ENCODE results near the gene STX12. TPM values are rescaled to one million over a fixed set of nuclear protein-coding genes. Genes with fewer than 3 reads are reported as not detected.

STX12 gene
- total RNA-seq, 1 experiment from 2014 or later: 9.9 TPM

- Histone ChIP-seq H3K56ac (ENCODE audit: insufficient read length, low read depth, low read length) (peak within 1 kb of the TSS; percentile 56), H4K5ac (ENCODE audit: insufficient read length, low read depth, low read length) (peak within 1 kb of the TSS; percentile 99), H2BK20ac (ENCODE audit: low read depth, low read length, poor library complexity, severe bottlenecking) (no peak within 1 kb of the TSS), H3K23ac (ENCODE audit: insufficient read length, low read depth, low read length) (no peak within 1 kb of the TSS), H4K8ac (replicated peaks; ENCODE audit: insufficient read length, low read depth, low read length) (no peak within 1 kb of the TSS), H3K23me2 (ENCODE audit: insufficient read length, low read depth, low read length, poor library complexity, severe bottlenecking) (no peaks in the 10 kb centered on the region), H2BK15ac (ENCODE audit: low read depth, low read length) (peak within 1 kb of the TSS; percentile 87; the same call in 1 of the 2 replicates), H3K9me3 (ENCODE audit: control insufficient read depth, low read depth, low read length) (no peaks in the 10 kb centered on the region), H3T11ph (ENCODE audit: low read length) (no peak within 1 kb of the TSS), H2BK120ac (ENCODE audit: low read depth, low read length, poor library complexity, severe bottlenecking) (peak within 1 kb of the TSS; percentile 95), H3K27me3 (ENCODE audit: insufficient read depth, low read length) (no peaks in the 10 kb centered on the region), H3K4me2 (ENCODE audit: insufficient read depth, insufficient read length, low read length) (peak within 1 kb of the TSS; percentile 97), H2BK12ac (ENCODE audit: insufficient read length, low read depth, low read length) (peak within 1 kb of the TSS; percentile 96), H3K79me1 (ENCODE audit: insufficient read depth, low read depth, low read length, poor library complexity, severe bottlenecking) (peaks cover 6% of the 10 kb centered on the region), H3K4me1 (ENCODE audit: insufficient read depth, low read length) (no peaks in the 10 kb centered on the region), H3K18ac (ENCODE audit: insufficient read length, low read depth, low read length) (peak within 1 kb of the TSS; percentile 98), H4K91ac (ENCODE audit: insufficient read length, low read depth, low read length) (peak within 1 kb of the TSS; percentile 97), H3K14ac (ENCODE audit: insufficient read depth, low read length) (peak within 1 kb of the TSS; percentile 95), H4K20me1 (ENCODE audit: control insufficient read depth, insufficient read depth, insufficient read length) (no peaks in the 10 kb centered on the region), H2AFZ (ENCODE audit: low read length) (no peak within 1 kb of the TSS), H3K27ac (ENCODE audit: insufficient read length, low read depth, low read length) (peak within 1 kb of the TSS; percentile 71), H3K4ac (ENCODE audit: low read depth, low read length) (peak within 1 kb of the TSS; percentile 84), H2AK5ac (ENCODE audit: insufficient read length, low read length) (peak within 1 kb of the TSS; percentile 42), H2BK5ac (ENCODE audit: insufficient read length, low read length) (peak within 1 kb of the TSS; percentile 96), H3K79me2 (ENCODE audit: insufficient read depth, low read length) (peaks cover 23% of the 10 kb centered on the region), H3K9ac (ENCODE audit: extremely low read depth, insufficient read length, low read length) (peak within 1 kb of the TSS; percentile 97)
- H3K4me3 Mint-ChIP-seq: peak within 1 kb of the TSS; percentile 94 to 95
- no peaks in the 10 kb centered on the region for H3K9me3 Mint-ChIP-seq
- DNase-seq: peak; percentile 96
- H3K4me1 Mint-ChIP-seq: peaks cover 11 to 14% of the 10 kb centered on the region in 2 experiments
- no peaks in the 10 kb centered on the region for H3K27me3 Mint-ChIP-seq (ENCODE audit: low read depth)
- H3K27ac Mint-ChIP-seq: peak within 1 kb of the TSS; percentile 98 to 100 (median 99)
- TF ChIP-seq, protein P1, sequence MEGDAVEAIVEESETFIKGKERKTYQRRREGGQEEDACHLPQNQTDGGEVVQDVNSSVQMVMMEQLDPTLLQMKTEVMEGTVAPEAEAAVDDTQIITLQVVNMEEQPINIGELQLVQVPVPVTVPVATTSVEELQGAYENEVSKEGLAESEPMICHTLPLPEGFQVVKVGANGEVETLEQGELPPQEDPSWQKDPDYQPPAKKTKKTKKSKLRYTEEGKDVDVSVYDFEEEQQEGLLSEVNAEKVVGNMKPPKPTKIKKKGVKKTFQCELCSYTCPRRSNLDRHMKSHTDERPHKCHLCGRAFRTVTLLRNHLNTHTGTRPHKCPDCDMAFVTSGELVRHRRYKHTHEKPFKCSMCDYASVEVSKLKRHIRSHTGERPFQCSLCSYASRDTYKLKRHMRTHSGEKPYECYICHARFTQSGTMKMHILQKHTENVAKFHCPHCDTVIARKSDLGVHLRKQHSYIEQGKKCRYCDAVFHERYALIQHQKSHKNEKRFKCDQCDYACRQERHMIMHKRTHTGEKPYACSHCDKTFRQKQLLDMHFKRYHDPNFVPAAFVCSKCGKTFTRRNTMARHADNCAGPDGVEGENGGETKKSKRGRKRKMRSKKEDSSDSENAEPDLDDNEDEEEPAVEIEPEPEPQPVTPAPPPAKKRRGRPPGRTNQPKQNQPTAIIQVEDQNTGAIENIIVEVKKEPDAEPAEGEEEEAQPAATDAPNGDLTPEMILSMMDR (conservative IDR thresholded peaks at IDR 0.05): no peak
- WGBS (ENCODE audit: extremely low coverage, insufficient read length, low lambda C conversion rate): no CpG with 5 or more reads among the region's 60 CpGs
- peaks cover 8 to 29% (median 21%) of the 10 kb centered on the region in 3 experiments; a peak in 6 of 7 replicates for H3K36me3 Mint-ChIP-seq (ENCODE audit: insufficient read depth in 1 of 3, low read depth in 3 of 3)
Measured at GRCh38 chr1:27830621-27831440, 57.8 kb downstream of the STX12 start, which contains the start of gene PPP1R8. TSS of gene PPP1R8 (plus strand) at chr1:27830782. CDS start at chr1:27830836, 54 bp downstream.
